K562 (cell line): ENCODE measurements around the gene ROBO2. TPM values are rescaled to one million over a fixed set of nuclear protein-coding genes. Genes with fewer than 3 reads are reported as not detected.

Source experiments
- BCOR ChIP-seq: fragments of 450-650 bp; IDR thresholded peaks from 2 replicates; pipeline ENCODE4 v1.6.1; 2016
- CLOCK ChIP-seq: fragments of 250-450 bp; sonication (Bioruptor Pico); IDR thresholded peaks from 2 replicates; pipeline ENCODE4 v1.4.0; 2020; ENCODE audit warnings: mild to moderate bottlenecking, moderate library complexity, borderline replicate concordance
- ELK1 ChIP-seq: sonication (generic); formaldehyde crosslinking; IDR thresholded peaks from 2 replicates; pipeline ENCODE4 v1.8.1; 2022; ENCODE audit warnings: missing genetic modification reagents
- MGA ChIP-seq: fragments of 450-650 bp; IDR thresholded peaks from 2 replicates; pipeline ENCODE4 v1.6.1; 2016; ENCODE audit warnings: mild to moderate bottlenecking, moderate library complexity
- RB1 ChIP-seq: fragments of 450-650 bp; IDR thresholded peaks from 2 replicates; pipeline ENCODE4 v1.6.1; 2017; ENCODE audit warnings: low read depth, mild to moderate bottlenecking
- TRIM28 ChIP-seq: fragments of 450-650 bp; IDR thresholded peaks from 2 replicates; pipeline ENCODE4 v1.6.1; 2017
- ZNF24 ChIP-seq: fragments of 450-650 bp; IDR thresholded peaks from 2 replicates; pipeline ENCODE4 v1.6.1; 2016
- ZNF277 ChIP-seq: fragments of 250-450 bp; sonication (Bioruptor Pico); IDR thresholded peaks from 2 replicates; pipeline ENCODE4 v1.8.0; 2022; ENCODE audit warnings: inconsistent platforms, mild to moderate bottlenecking, moderate library complexity, borderline replicate concordance
- ZNF354B ChIP-seq: fragments of 250-450 bp; sonication (Bioruptor Pico); IDR thresholded peaks from 2 replicates; pipeline ENCODE4 v1.4.0; 2020
- polyA plus RNA-seq, 8 experiments: library from polyadenylated mRNA; depleted of rRNA in 4 of 8; stranded (reverse) in 5 of 8; unstranded in 3 of 8; fragments of >200 nt; fragmentation: Nextera tagmentation in 2 of 8; fragmentation: Illumina TruSeq in 1 of 8; extraction: Ambion mirVana in 2 of 8; extraction: Trizol in 1 of 8; gene quantifications; 2 replicates each; pipeline versions ENCODE4 v1.2.1 to v1.2.3, GENCODE V29; 2011 to 2014; ENCODE audit warnings: inconsistent platforms in 1 of 8, missing spikeins in 1 of 8
- total RNA-seq, 7 experiments: library from RNA; depleted of rRNA in 6 of 7; stranded (reverse); fragments of >200 nt in 6 of 7; fragmentation: Illumina TruSeq in 2 of 7; extraction: Trizol in 2 of 7; gene quantifications; 2 replicates each; pipeline versions ENCODE4 v1.2.1 to v1.2.3, GENCODE V29; 2011 to 2021; ENCODE audit warnings: low replicate concordance in 1 of 7

Gene ROBO2
- total and polyA plus RNA-seq, 9 of the 15 experiments (the other 6 are each of a cell fraction or from before 2014, with no cell fraction given): 0.84 to 3.0 (median 1.7) TPM

- TF ChIP-seq MGA: no peak
- no peak for TF ChIP-seq ZNF277
- TF ChIP-seq ELK1: no peak
- no peak for TF ChIP-seq RB1
- no peak for TF ChIP-seq ZNF354B (CRISPR knock-in tag)
- TF ChIP-seq CLOCK (CRISPR knock-in tag): no peak
- TF ChIP-seq BCOR: no peak
- no peak for TF ChIP-seq TRIM28
- no peak for TF ChIP-seq ZNF24
Observed at GRCh38 chr3:77648214-77648613, 608.3 kb downstream of the ROBO2 start (continued).
